T-helper 2 cell treated with Interferon-gamma antibody and Interleukin-4, amounts not matched to agents 100 ng/mL and 5 ng/mL, for 36 hours (primary cell): Measurements from ENCODE around the gene HDAC4. TPM values are rescaled to one million over a fixed set of nuclear protein-coding genes. Genes with fewer than 3 reads are reported as not detected.

Experiments used
- intact Hi-C: fragments of 100-400 bp; cut with micrococcal nuclease; formaldehyde crosslinking; loops from one replicate; pipeline ENCODE4 v1.15.1; 2023
- total RNA-seq: library from RNA; stranded (reverse); gene quantifications from 2 replicates; pipeline ENCODE4 v1.2.3, GENCODE V29; 2022

HDAC4 gene
- total RNA-seq, 1 donor from 2014 or later: 52.0 TPM

- intact Hi-C loops: no loop called here
Observed at GRCh38 chr2:239272626-239273025, 128.2 kb downstream of the HDAC4 start.

GRCh38 chr2:239271882-239272281 is 128.9 kb downstream of the HDAC4 start:
- intact Hi-C loops: no loop called here

- intact Hi-C loops: no loop called here
Observed at GRCh38 chr2:239271471-239271870, 129.3 kb downstream of the HDAC4 start.

GRCh38 chr2:239269916-239270315 is 130.9 kb downstream of the HDAC4 start:
- intact Hi-C loops: loop anchor here (5.0 to 10.0 kb wide), 2 partner anchors 53 to 1295 kb away; partner anchors contain the start of genes DUSP28 and RNPEPL1

GRCh38 chr2:239269173-239269885 is 131.5 kb downstream of the HDAC4 start:
- intact Hi-C loops: loop anchor here (5.0 to 10.0 kb wide), 2 partner anchors 52 to 1295 kb away; partner anchors contain the start of genes DUSP28 and RNPEPL1

- intact Hi-C loops: loop anchor here (5.0 to 10.0 kb wide), 2 partner anchors 51 to 1296 kb away; partner anchors contain the start of genes DUSP28 and RNPEPL1
Observed at GRCh38 chr2:239268549-239268948, 132.3 kb downstream of the HDAC4 start.

GRCh38 chr2:239268082-239268481 is 132.7 kb downstream of the HDAC4 start:
- intact Hi-C loops: loop anchor here (5.0 to 10.0 kb wide), 2 partner anchors 51 to 1297 kb away; partner anchors contain the start of genes DUSP28 and RNPEPL1

- intact Hi-C loops: loop anchor here (1.0 to 10.0 kb wide), 7 partner anchors 8 to 1297 kb away; partner anchors contain the start of genes DUSP28, HDAC4 and RNPEPL1
Observed at GRCh38 chr2:239267288-239267951, 133.4 kb downstream of the HDAC4 start.

GRCh38 chr2:239266779-239267287 is 134.0 kb downstream of the HDAC4 start:
- intact Hi-C loops: loop anchor here (1.0 to 10.0 kb wide), 7 partner anchors 8 to 1298 kb away; partner anchors contain the start of genes DUSP28, HDAC4 and RNPEPL1

- intact Hi-C loops: loop anchor here (2.0 to 10.0 kb wide), 3 partner anchors 49 to 1298 kb away; partner anchors contain the start of genes DUSP28 and RNPEPL1
Observed at GRCh38 chr2:239266434-239266766, 134.4 kb downstream of the HDAC4 start.

GRCh38 chr2:239265681-239266433 is 135.0 kb downstream of the HDAC4 start:
- intact Hi-C loops: loop anchor here (1.0 to 10.0 kb wide), 4 partner anchors 32 to 1299 kb away; partner anchors contain the start of genes DUSP28 and RNPEPL1

- intact Hi-C loops: loop anchor here (1.0 to 10.0 kb wide), 3 partner anchors 33 to 1300 kb away; partner anchors contain the start of genes DUSP28 and RNPEPL1
Observed at GRCh38 chr2:239264838-239265651, 135.8 kb downstream of the HDAC4 start.

- intact Hi-C loops: loop anchor here (10.0 kb wide), 1 partner anchor 1300 kb away; the partner anchor contains the start of genes DUSP28 and RNPEPL1
Observed at GRCh38 chr2:239264492-239264837, 136.4 kb downstream of the HDAC4 start.

GRCh38 chr2:239263669-239264491 is 136.9 kb downstream of the HDAC4 start:
- intact Hi-C loops: loop anchor here (10.0 kb wide), 1 partner anchor 1301 kb away; the partner anchor contains the start of genes DUSP28 and RNPEPL1

- intact Hi-C loops: loop anchor here (10.0 kb wide), 1 partner anchor 1302 kb away; the partner anchor contains the start of genes DUSP28 and RNPEPL1
Observed at GRCh38 chr2:239263231-239263630, 137.6 kb downstream of the HDAC4 start.

- intact Hi-C loops: loop anchor here (10.0 kb wide), 1 partner anchor 1302 kb away; the partner anchor contains the start of genes DUSP28 and RNPEPL1
Observed at GRCh38 chr2:239262484-239263230, 138.2 kb downstream of the HDAC4 start.

GRCh38 chr2:239261796-239262483 is 138.9 kb downstream of the HDAC4 start:
- intact Hi-C loops: loop anchor here (10.0 kb wide), 1 partner anchor 1303 kb away; the partner anchor contains the start of genes DUSP28 and RNPEPL1
